NCI-H2227 (cell line): Measurements from ENCODE around the gene LHX4.
A peak's percentile ranks its signal among the peaks of the same experiment; 100 is the strongest.

Experiments used
- DNase-seq: peaks from one replicate; lab custom pipeline; 2025; ENCODE audit not compliant: unreplicated experiment; lab: John Stamatoyannopoulos, UW

Gene LHX4

GRCh38 chr1:180229483-180230415 is at the start of gene LHX4:
Gene LHX4, plus strand, starts transcription at chr1:180230264. Its CDS starts 266 bp downstream, at chr1:180230530.
- DNase-seq: peak; percentile 71

DNA sequence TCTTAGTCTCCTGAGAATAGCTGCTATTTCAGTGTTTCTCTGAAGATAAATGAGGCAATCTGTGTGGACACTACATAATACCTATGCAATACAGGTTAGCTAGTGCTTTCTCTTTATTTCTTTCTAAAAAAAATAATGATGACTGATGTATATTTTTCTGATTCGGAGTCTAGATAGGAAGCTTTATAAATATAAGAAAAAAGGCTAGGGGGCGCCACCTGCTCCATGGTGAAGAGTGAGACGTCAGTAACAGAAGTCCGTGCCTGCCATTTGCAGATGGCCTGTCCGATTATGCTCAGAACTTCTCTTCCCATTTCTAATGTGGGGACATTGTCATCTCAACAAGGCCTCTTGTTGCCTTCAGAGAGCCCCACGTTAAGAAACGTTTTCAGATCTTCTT is 49.0 kb upstream of the LHX4 start:
- DNase-seq: peak; percentile 46

DNA sequence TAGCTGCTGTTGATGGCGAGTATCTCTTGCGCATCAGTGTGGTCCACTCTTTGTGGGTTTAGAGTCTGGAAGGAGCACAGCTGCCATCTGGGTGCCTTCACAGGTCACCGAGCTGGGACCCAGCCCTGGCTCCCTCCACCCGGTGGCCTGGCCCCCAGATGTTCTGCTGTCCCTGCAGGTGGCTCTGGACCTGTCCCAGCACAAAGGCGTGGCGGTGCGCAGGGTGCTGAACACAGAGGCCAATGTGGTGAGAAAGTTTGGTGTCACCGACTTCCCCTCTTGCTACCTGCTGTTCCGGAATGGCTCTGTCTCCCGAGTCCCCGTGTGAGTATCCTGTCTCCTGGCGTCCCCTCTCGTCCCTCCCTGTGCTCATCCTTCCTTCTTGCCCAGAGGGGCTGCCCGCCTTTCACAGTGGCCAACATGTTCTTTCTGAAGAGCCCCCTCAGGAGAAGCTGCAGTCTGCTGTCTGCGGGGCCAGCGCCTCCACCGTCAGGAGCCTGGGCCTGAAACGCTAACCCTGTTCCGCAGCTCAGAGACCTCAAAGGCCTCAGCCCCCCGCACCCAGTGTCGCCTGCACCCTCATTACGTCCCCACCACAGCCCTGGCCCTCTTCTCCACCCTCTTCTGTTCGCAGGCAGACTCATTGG is 47.9 kb upstream of the LHX4 start:
- no peak for DNase-seq

DNA sequence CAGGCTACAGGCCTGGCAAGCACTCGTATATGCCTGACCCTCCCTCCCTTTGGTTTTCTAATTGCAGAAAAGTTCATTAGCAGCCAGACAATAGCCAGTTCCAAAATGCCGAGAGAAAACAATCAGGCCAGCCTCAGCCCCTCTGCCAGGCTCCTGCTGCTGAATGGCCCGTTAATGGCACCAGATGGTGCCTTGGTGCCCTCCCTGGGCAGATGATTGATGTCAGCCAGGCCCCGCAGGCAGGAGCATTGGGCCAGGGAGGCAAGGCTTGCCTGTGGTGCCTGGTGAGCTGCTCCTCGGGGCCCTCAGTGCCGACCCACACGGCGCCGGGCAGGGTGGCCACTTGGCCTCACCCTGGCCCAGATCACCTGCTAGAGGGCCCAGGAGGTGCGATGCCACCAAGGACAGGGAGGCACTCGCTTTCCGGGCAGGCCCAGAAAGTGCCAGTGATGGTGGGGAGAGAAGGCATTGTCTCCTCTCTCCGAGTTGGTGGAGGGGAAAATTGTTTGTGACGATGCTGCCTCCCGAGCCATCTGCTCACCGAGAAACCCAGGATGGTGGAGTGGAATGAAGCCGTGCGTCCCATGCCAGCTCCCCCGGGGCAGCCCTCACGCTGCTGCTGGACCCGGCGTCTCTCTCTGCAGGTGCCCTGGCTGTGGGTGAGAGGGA is 47.3 kb upstream of the LHX4 start:
- DNase-seq: no peak

DNA sequence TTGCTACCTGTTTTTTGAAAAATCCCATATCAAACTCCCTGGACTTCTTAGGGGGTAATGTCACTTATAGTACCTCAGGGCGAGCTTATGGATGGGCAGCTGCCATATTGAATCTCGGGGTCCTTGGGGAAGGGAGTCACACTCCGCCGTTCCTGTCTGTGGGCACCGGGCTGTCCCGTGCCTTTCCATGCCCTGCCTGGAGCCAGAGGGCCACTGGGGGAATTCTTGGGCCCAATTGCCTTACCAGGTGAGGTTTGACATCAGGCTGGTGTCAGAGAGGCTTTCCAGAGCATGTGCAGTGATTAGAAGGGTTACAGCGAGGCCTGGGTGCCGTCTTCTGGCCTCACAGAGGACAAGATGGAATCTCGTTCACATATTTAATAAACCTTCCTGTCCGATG is 46.6 kb upstream of the LHX4 start:
- DNase-seq: no peak

DNA sequence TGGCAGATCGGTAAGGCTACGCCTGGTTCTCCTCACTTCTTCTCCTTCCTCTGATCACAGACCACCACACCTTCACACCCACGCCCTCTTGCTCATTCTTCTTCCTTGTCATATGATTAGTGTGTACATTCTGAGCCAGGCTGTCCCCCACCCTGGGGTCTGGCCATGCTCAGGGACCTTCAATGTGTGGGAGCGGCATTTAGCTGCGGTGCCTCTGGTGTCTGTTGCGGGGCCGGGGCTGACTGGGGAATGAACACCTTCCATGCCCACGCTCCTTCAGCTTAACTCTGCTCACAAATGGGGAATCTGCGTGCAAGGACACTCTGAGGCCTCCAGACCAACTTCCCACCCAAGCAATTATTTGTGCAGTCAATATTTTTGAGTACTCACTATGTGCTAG is 46.0 kb upstream of the LHX4 start:
- no peak for DNase-seq

- DNase-seq: no peak
These were observed 44.8 kb upstream of the LHX4 start for GRCh38 chr1:180185281-180185680.

GRCh38 chr1:180185971-180186645 is 44.0 kb upstream of the LHX4 start:
- DNase-seq: no peak

- DNase-seq: no peak
These were observed 43.2 kb upstream of the LHX4 start for GRCh38 chr1:180186831-180187230.

GRCh38 chr1:180187626-180188025 is 42.4 kb upstream of the LHX4 start:
- DNase-seq: no peak

DNA sequence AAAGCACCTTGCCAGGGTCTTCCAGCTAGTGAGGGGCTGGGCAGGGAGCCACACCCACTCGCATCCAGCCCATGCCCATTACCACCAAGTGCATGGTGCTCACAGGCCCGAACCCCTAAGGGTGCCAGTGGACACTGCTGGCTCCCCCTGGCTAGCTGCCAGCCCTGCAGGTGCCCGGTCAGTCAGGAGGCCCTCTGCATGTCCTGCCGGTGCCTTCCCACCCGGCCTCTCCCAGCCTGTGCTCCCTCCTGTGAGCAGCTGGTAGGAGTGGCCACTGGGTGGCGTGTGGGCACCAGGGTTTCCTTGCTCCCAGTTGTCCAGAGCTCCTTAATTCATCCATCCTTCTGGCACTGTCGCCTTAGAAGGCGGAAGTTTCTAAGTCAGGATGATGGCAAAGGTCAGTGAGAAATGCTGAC is 42.0 kb upstream of the LHX4 start:
- DNase-seq: peak; percentile 67

- DNase-seq: no peak
These were observed 41.3 kb upstream of the LHX4 start for GRCh38 chr1:180188684-180189175.

GRCh38 chr1:180190091-180190490 is 40.0 kb upstream of the LHX4 start:
- no peak for DNase-seq

DNA sequence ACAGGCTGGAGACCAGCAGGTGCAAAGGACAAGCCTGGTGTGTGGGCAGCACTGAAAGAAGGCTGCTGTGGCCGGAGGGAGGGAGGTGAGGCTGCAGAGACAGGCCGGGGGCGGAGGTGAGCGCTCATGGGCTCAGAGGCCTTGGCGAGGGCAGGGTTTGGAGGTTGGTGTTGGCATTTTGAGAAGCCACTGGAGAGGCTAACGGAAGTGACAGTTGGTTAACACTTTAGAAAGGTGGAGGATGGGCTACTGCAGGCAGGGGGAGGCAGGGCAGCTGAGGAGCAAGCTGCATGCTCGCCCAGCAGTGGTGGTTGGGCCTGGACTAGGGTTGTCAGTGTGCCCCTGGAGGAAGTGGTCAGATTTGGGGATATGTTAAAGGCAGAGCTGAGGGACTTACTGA is 37.9 kb upstream of the LHX4 start:
- no peak for DNase-seq

- DNase-seq: no peak
These were observed 36.7 kb upstream of the LHX4 start for GRCh38 chr1:180193141-180194047.

- DNase-seq: no peak
These were observed 36.0 kb upstream of the LHX4 start for GRCh38 chr1:180194048-180194425.

DNA sequence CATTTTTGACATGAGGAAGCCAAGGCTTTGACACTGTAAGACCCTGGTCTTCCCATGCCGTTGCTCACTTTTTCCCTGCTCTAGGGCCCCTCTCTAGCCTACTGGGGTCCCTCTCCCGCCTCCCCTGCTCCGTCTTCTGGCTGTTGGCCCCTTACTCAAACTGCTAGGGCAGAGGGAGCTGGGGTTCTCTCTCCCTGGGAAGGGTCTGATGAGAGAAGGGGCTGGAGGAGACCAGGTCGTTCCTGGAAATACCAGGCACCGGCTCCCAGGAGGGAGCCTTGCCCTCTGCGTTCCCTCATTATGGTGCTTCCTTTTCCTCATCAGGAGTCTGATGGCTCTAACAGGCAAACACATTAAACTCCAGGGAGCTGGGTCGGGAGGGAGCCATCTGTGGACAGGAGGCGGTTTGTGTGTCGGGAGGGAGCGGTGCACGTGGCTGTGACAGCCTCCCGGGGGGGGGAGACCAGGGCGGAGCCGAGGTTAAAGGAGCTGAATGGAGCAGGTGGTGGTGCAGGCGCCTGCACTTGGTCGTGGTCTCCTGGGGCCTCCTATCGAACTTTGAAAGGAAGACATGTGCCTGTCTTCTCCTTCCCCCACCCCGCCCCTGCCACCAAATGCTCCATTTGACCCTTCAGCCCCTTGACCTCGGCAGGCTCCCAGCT is 35.4 kb upstream of the LHX4 start:
- DNase-seq: no peak

GRCh38 chr1:180195401-180195800 is 34.7 kb upstream of the LHX4 start:
- DNase-seq: no peak

GRCh38 chr1:180195916-180196315 is 34.1 kb upstream of the LHX4 start:
- no peak for DNase-seq
